ENCODE results near the gene RANBP9. TPM values are rescaled to one million over a fixed set of nuclear protein-coding genes. Genes with fewer than 3 reads are reported as not detected.

RANBP9 gene
- total and polyA plus RNA-seq, 2 of the 13 experiments (the other 11 are each of a cell fraction or from before 2014, with no cell fraction given): 26.6 to 30.6 TPM

- peak; percentile 72; the same call in 1 of the 2 replicates for TF ChIP-seq ZNF317 (CRISPR knock-in tag; IDR thresholded peaks at IDR 0.05)
- TF ChIP-seq SKIL (CRISPR knock-in tag; IDR thresholded peaks at IDR 0.05; ENCODE audit: borderline replicate concordance): peak; percentile 67; the same call in 1 of the 2 replicates
- TF ChIP-seq NKX3-1 (CRISPR knock-in tag; IDR thresholded peaks at IDR 0.05): peak; percentile 97
- no peak for TF ChIP-seq ATRX (CRISPR knock-in tag; IDR thresholded peaks at IDR 0.05; ENCODE audit: borderline replicate concordance)
- peak; percentile 92 for TF ChIP-seq ZNF362 (CRISPR knock-in tag; IDR thresholded peaks at IDR 0.05; ENCODE audit: borderline replicate concordance)
- peak; percentile 65; the same call in 1 of the 2 replicates for TF ChIP-seq DRAP1 (CRISPR knock-in tag; IDR thresholded peaks at IDR 0.05)
- peak; percentile 67; the same call in 1 of the 2 replicates for TF ChIP-seq ZNF292 (CRISPR knock-in tag; IDR thresholded peaks at IDR 0.05; ENCODE audit: borderline replicate concordance, low read depth)
- TF ChIP-seq SALL1 (CRISPR knock-in tag; IDR thresholded peaks at IDR 0.05): peak; percentile 91
- TF ChIP-seq KLF15 (CRISPR knock-in tag; IDR thresholded peaks at IDR 0.05; ENCODE audit: borderline replicate concordance): peak; percentile 48; the same call in 1 of the 2 replicates
- no peak; the same call in 1 of the 2 replicates for TF ChIP-seq ZUFSP (CRISPR knock-in tag; IDR thresholded peaks at IDR 0.05; ENCODE audit: borderline replicate concordance)
- TF ChIP-seq ZNF503 (CRISPR knock-in tag; IDR thresholded peaks at IDR 0.05): peak; percentile 99
- TF ChIP-seq ATF6 (CRISPR knock-in tag; conservative IDR thresholded peaks at IDR 0.05): 0 out of 2 replicates have a peak, but pooled peaks have one; percentile 34
- TF ChIP-seq ZFP37 (CRISPR knock-in tag; IDR thresholded peaks at IDR 0.05; ENCODE audit: borderline replicate concordance): 0 out of 2 replicates have a peak, but pooled peaks have one; percentile 82
- TF ChIP-seq REXO4 (CRISPR knock-in tag; IDR thresholded peaks at IDR 0.05; ENCODE audit: borderline replicate concordance): no peak
- no peak for TF ChIP-seq ZNF367 (CRISPR knock-in tag; IDR thresholded peaks at IDR 0.05; ENCODE audit: borderline replicate concordance)
- no peak for TF ChIP-seq IKZF1 (IDR thresholded peaks at IDR 0.05)
- peak; percentile 91 for TF ChIP-seq CEBPB (IDR thresholded peaks at IDR 0.05; ENCODE audit: borderline replicate concordance, low read depth, low read length)
- TF ChIP-seq RARA (CRISPR knock-in tag; IDR thresholded peaks at IDR 0.05): peak; percentile 98
Measured at GRCh38 chr6:13604546-13605416, 106.9 kb downstream of the RANBP9 start (continued).
